ENCODE results near the gene HMCN2. TPM values are rescaled to one million over a fixed set of nuclear protein-coding genes. Genes with fewer than 3 reads are reported as not detected.

The HMCN2 gene
- total and polyA plus RNA-seq, 4 donors: 0.24 to 1.8 (median 0.29) TPM

- no peak for DNase-seq (ENCODE audit: low spot score)
- Histone ChIP-seq H3K36me3 (ENCODE audit: control insufficient read depth in 4 of 4, insufficient read depth in 3 of 4, low read depth in 1 of 4, low read length in 3 of 4) (peaks cover 0 to 1% (median 0%) of the 10 kb centered on the region in 4 donors), H3K27ac (ENCODE audit: low read depth in 1 of 2, low read length in 2 of 2) (no peak overlapping the region), H3K9me3 (ENCODE audit: control insufficient read depth in 4 of 4, low read length in 3 of 4) (peaks cover 0 to 6% (median 4%) of the 10 kb centered on the region in 4 donors), H3K27me3 (ENCODE audit: control insufficient read depth in 4 of 4, insufficient read depth in 4 of 4, low read length in 3 of 4) (no peaks in the 10 kb centered on the region), H3K4me1 (ENCODE audit: control insufficient read depth in 4 of 4, insufficient read depth in 4 of 4, low read length in 3 of 4) (no peaks in the 10 kb centered on the region), H3K9ac (ENCODE audit: low read depth in 1 of 2, low read length in 2 of 2) (no peak overlapping the region), H3K4me3 (ENCODE audit: low read depth in 1 of 3, low read length in 3 of 3) (no peak overlapping the region)
- WGBS: 95% methylated on average over 3 of the region's 3 CpGs
- TF ChIP-seq NR2F2 (IDR thresholded peaks at IDR 0.05) (no peak), CTCF (IDR thresholded peaks at IDR 0.05; ENCODE audit: low read depth, low read length, missing input control) (no peak), REST (IDR thresholded peaks at IDR 0.05) (no peak), SP1 (IDR thresholded peaks at IDR 0.05) (no peak), YY1 (IDR thresholded peaks at IDR 0.05) (no peak), JUND (IDR thresholded peaks at IDR 0.05) (no peak), MAX (IDR thresholded peaks at IDR 0.05) (no peak), HNF4A (conservative IDR thresholded peaks at IDR 0.05) (no peak), ATF3 (IDR thresholded peaks at IDR 0.05) (no peak), TAF1 (conservative IDR thresholded peaks at IDR 0.05) (no peak), RXRA (IDR thresholded peaks at IDR 0.05) (no peak), HNF4G (IDR thresholded peaks at IDR 0.05) (no peak), EGR1 (IDR thresholded peaks at IDR 0.05; ENCODE audit: low read depth in 2 of 2) (no peak), FOXA2 (IDR thresholded peaks at IDR 0.05) (no peak), RAD21 (IDR thresholded peaks at IDR 0.05) (no peak)
Observed at GRCh38 chr9:130227833-130228232, 37.7 kb upstream of the HMCN2 start.

GRCh38 chr9:130229759-130230158 lies 35.8 kb upstream of the HMCN2 start:
- TF ChIP-seq HNF4G (IDR thresholded peaks at IDR 0.05) (no peak), SP1 (IDR thresholded peaks at IDR 0.05) (no peak), HNF4A (conservative IDR thresholded peaks at IDR 0.05) (no peak), EGR1 (IDR thresholded peaks at IDR 0.05; ENCODE audit: low read depth in 2 of 2) (no peak), ATF3 (IDR thresholded peaks at IDR 0.05) (no peak), NR2F2 (IDR thresholded peaks at IDR 0.05) (no peak), GABPA (IDR thresholded peaks at IDR 0.05 in 1 of 2, conservative IDR thresholded peaks at IDR 0.05 in 1 of 2) (no peak), YY1 (IDR thresholded peaks at IDR 0.05) (no peak)
- Histone ChIP-seq H3K36me3 (ENCODE audit: control insufficient read depth in 4 of 4, insufficient read depth in 3 of 4, low read depth in 1 of 4, low read length in 3 of 4) (peaks cover 0 to 1% (median 0%) of the 10 kb centered on the region in 4 donors), H3K27me3 (ENCODE audit: control insufficient read depth in 4 of 4, insufficient read depth in 4 of 4, low read length in 3 of 4) (no peaks in the 10 kb centered on the region), H3K9ac (ENCODE audit: low read depth in 1 of 2, low read length in 2 of 2) (no peak overlapping the region), H3K27ac (ENCODE audit: low read depth in 1 of 2, low read length in 2 of 2) (no peak overlapping the region), H3K4me3 (ENCODE audit: low read depth in 1 of 3, low read length in 3 of 3) (no peak overlapping the region), H3K4me1 (ENCODE audit: control insufficient read depth in 4 of 4, insufficient read depth in 4 of 4, low read length in 3 of 4) (no peaks in the 10 kb centered on the region), H3K9me3 (ENCODE audit: control insufficient read depth in 4 of 4, low read length in 3 of 4) (peaks cover 0 to 6% (median 4%) of the 10 kb centered on the region in 4 donors)
- WGBS: 78% methylated on average over 3 of the region's 3 CpGs
- no peak for DNase-seq (ENCODE audit: low spot score)

Data from liver (tissue), 9 donors.